GM12878 (cell line): ENCODE measurements around the gene POU2F3. TPM values are rescaled to one million over a fixed set of nuclear protein-coding genes. Genes with fewer than 3 reads are reported as not detected.

Source experiments
- ATAC-seq: fragments of 200-7000 bp; cut with Tn5 transposase; 3 replicates; pipeline ENCODE4 v1.9.1; 2020; ENCODE audit warnings: mild to moderate bottlenecking, moderate library complexity
- BruUV-seq: library from RNA; stranded (reverse); fragments of 400-500 nt; replicated peaks from 2 replicates; lab custom pipeline; 2021; lab: Mats Ljungman, UMichigan
- CTCF ChIA-PET: fragments of 300-600 bp; sonication (Branson Sonifier 250); formaldehyde crosslinking; extraction: SDS; loops from one replicate; lab custom pipeline; 2021; ENCODE audit warnings: inconsistent platforms; lab: Yijun Ruan, JAX
- POLR2A ChIA-PET: fragments of 350-600 bp; formaldehyde crosslinking; extraction: SDS; loops from one replicate; lab custom pipeline; 2021; ENCODE audit warnings: inconsistent platforms; lab: Charles Lee
- RAD21 ChIA-PET: fragments of 300-600 bp; sonication (Branson Sonifier 250); formaldehyde crosslinking; loops from one replicate; lab custom pipeline; 2023; ENCODE audit warnings: antibody characterized with exemption; ENCODE audit not compliant: unreplicated experiment; lab: Charles Lee
- SMC1A ChIA-PET: fragments of 300-600 bp; sonication (Branson Sonifier 250); formaldehyde crosslinking; loops from one replicate; lab custom pipeline; 2023; ENCODE audit not compliant: unreplicated experiment, uncharacterized antibody; lab: Charles Lee
- DNase-seq: peaks from one replicate; pipeline ENCODE4 v3.0.0-alpha.2; 2011; ENCODE audit warnings: low read depth, low spot score
- FAIRE-seq: peaks from 3 replicates; lab custom pipeline; 2011; peaks lifted over from hg19 to GRCh38; lab: Jason Lieb, UNC
- H2AFZ ChIP-seq: 2 replicates; pipeline ENCODE4 v1.6.0; 2011; ENCODE audit warnings: low read depth, low read length, control low read depth; ENCODE audit not compliant: control insufficient read depth
- H3K27ac ChIP-seq: 2 replicates; pipeline ENCODE4 v1.5.1; 2011; ENCODE audit warnings: control low read depth; ENCODE audit not compliant: control insufficient read depth, insufficient read depth
- H3K27me3 ChIP-seq, 2 experiments: replicated peaks in 1 of 2; 2 replicates each; pipeline versions ENCODE4 v1.6.0 to v1.6.1; 2011; ENCODE audit warnings: low read length in 1 of 2; ENCODE audit not compliant: control insufficient read depth in 2 of 2, insufficient read depth in 2 of 2
- H3K36me3 ChIP-seq, 2 experiments: 2 replicates each; pipeline ENCODE4 v1.5.1; 2011; ENCODE audit warnings: low read length in 1 of 2; ENCODE audit not compliant: control insufficient read depth in 2 of 2, insufficient read depth in 2 of 2
- H3K4me1 ChIP-seq: 2 replicates; pipeline ENCODE4 v1.6.1; 2011; ENCODE audit warnings: mild to moderate bottlenecking, low read length, moderate library complexity, mixed read lengths; ENCODE audit not compliant: control insufficient read depth, insufficient read depth
- H3K4me2 ChIP-seq: 2 replicates; pipeline ENCODE4 v1.6.0; 2011; ENCODE audit warnings: control low read depth; ENCODE audit not compliant: control insufficient read depth, insufficient read depth
- H3K4me3 ChIP-seq: fragments of 200-600 bp; sonication (generic); 2 replicates; pipeline ENCODE4 v1.5.1; 2016
- H3K79me2 ChIP-seq: 2 replicates; pipeline ENCODE4 v1.6.0; 2011; ENCODE audit warnings: low read length; ENCODE audit not compliant: control insufficient read depth, insufficient read depth
- H3K9ac ChIP-seq: 2 replicates; pipeline ENCODE4 v1.8.0; 2011; ENCODE audit warnings: low read length, control low read depth, mixed read lengths; ENCODE audit not compliant: control insufficient read depth, insufficient read depth
- H3K9me3 ChIP-seq: replicated peaks from 3 replicates; pipeline ENCODE4 v1.5.1; 2011; ENCODE audit warnings: mild to moderate bottlenecking, low read length; ENCODE audit not compliant: control insufficient read depth, insufficient read depth
- H4K20me1 ChIP-seq: 2 replicates; pipeline ENCODE4 v1.6.0; 2011; ENCODE audit not compliant: control insufficient read depth, insufficient read depth
- BHLHE40 ChIP-seq, 2 experiments: fragments of 450-650 bp in 1 of 2; IDR thresholded peaks; 2 replicates each; pipeline ENCODE4 v1.6.1; 2011 to 2017; ENCODE audit warnings: low read depth in 2 of 2, borderline replicate concordance in 1 of 2, improper control_type of control experiment in 1 of 2, low read length in 1 of 2, mild to moderate bottlenecking in 1 of 2
- CEBPZ ChIP-seq: fragments of 150-350 bp; IDR thresholded peaks from 2 replicates; pipeline ENCODE4 v1.6.1; 2016; ENCODE audit warnings: low read depth, low read length
- HDAC6 ChIP-seq: fragments of 200-600 bp; sonication (generic); IDR thresholded peaks from one replicate; pipeline ENCODE4 v1.8.0; 2017; ENCODE audit warnings: antibody characterized with exemption; ENCODE audit not compliant: unreplicated experiment
- MAX ChIP-seq: IDR thresholded peaks from 2 replicates; pipeline ENCODE4 v1.6.1; 2012; ENCODE audit warnings: low read depth, low read length, improper control_type of control experiment
- MEF2A ChIP-seq: IDR thresholded peaks from 2 replicates; pipeline ENCODE4 v1.6.1; 2011; ENCODE audit warnings: low read depth, mild to moderate bottlenecking, low read length, moderate library complexity; ENCODE audit not compliant: insufficient read depth
- NBN ChIP-seq: fragments of 450-650 bp; IDR thresholded peaks from 2 replicates; pipeline ENCODE4 v1.6.1; 2016
- NFXL1 ChIP-seq: fragments of 450-650 bp; IDR thresholded peaks from 2 replicates; pipeline ENCODE4 v1.6.1; 2017; ENCODE audit warnings: antibody characterized with exemption, mild to moderate bottlenecking, borderline replicate concordance
- PML ChIP-seq: IDR thresholded peaks from 2 replicates; pipeline ENCODE4 v1.6.1; 2012; ENCODE audit warnings: low read length, inconsistent platforms
- POLR2AphosphoS2 ChIP-seq: IDR thresholded peaks from 2 replicates; pipeline ENCODE4 v1.6.1; 2011; ENCODE audit warnings: low read depth, mild to moderate bottlenecking, low read length, improper control_type of control experiment, moderate library complexity
- RAD21 ChIP-seq: IDR thresholded peaks from 2 replicates; pipeline ENCODE4 v1.6.1; 2011; ENCODE audit warnings: mild to moderate bottlenecking, low read depth, low read length, moderate library complexity; ENCODE audit not compliant: insufficient read depth
- RAD51 ChIP-seq: fragments of 450-650 bp; IDR thresholded peaks from 2 replicates; pipeline ENCODE4 v1.6.1; 2016; ENCODE audit warnings: moderate library complexity, mild to moderate bottlenecking, inconsistent platforms
- RBBP5 ChIP-seq: fragments of 200-600 bp; sonication (generic); conservative IDR thresholded peaks from 2 replicates; pipeline ENCODE4 v1.6.1; 2016
- SMARCA5 ChIP-seq: fragments of 450-650 bp; IDR thresholded peaks from 2 replicates; pipeline ENCODE4 v1.6.1; 2017; ENCODE audit warnings: mild to moderate bottlenecking
- SUPT20H ChIP-seq: IDR thresholded peaks from 2 replicates; pipeline ENCODE4 v1.6.1; 2011; ENCODE audit warnings: low read depth, mild to moderate bottlenecking, low read length, moderate library complexity, borderline replicate concordance; ENCODE audit not compliant: control insufficient read depth
- SUZ12 ChIP-seq: fragments of 200-600 bp; sonication (generic); IDR thresholded peaks from one replicate; pipeline ENCODE4 v1.6.1; 2018; ENCODE audit warnings: antibody characterized with exemption, mild to moderate bottlenecking; ENCODE audit not compliant: unreplicated experiment
- USF2 ChIP-seq: IDR thresholded peaks from 2 replicates; pipeline ENCODE4 v1.6.1; 2011; ENCODE audit warnings: low read depth, low read length, improper control_type of control experiment, borderline replicate concordance
- ZBTB11 ChIP-seq: fragments of 450-650 bp; formaldehyde crosslinking; IDR thresholded peaks from 2 replicates; pipeline ENCODE4 v1.5.0; 2022; ENCODE audit warnings: mild to moderate bottlenecking, missing genetic modification characterization
- ZNF622 ChIP-seq: fragments of 450-650 bp; IDR thresholded peaks from 2 replicates; pipeline ENCODE4 v1.6.1; 2017; ENCODE audit warnings: mild to moderate bottlenecking, inconsistent platforms
- WGBS: methylation state at CpG from one replicate; pipeline ENCODE4 v1.1.6; 2016; ENCODE audit warnings: low lambda C conversion rate; ENCODE audit not compliant: insufficient replicate concordance, insufficient coverage; ENCODE audit errors: missing lambda C conversion rate; 5-methylcytosine and 5-hydroxymethylcytosine counted together
- in situ Hi-C: fragments of 300-500 bp; cut with MboI; formaldehyde crosslinking; loops from 9 replicates; pipeline ENCODE4 v1.14.3; 2018; ENCODE audit warnings: mixed read lengths
- intact Hi-C: fragments of 100-400 bp; cut with micrococcal nuclease; formaldehyde crosslinking; loops from one replicate; pipeline ENCODE4 v1.14.2; 2022; ENCODE audit not compliant: unreplicated experiment
- polyA plus RNA-seq, 11 experiments: library from polyadenylated mRNA; depleted of rRNA in 4 of 11; unstranded in 6 of 11; stranded (reverse) in 5 of 11; fragments of >200 nt; fragmentation: Nextera tagmentation in 4 of 11; fragmentation: Illumina TruSeq in 1 of 11; extraction: Ambion mirVana in 4 of 11; extraction: Trizol in 1 of 11; gene quantifications; 1 replicate in 1 of 11; 2 replicates in 10 of 11; pipeline versions ENCODE4 v1.2.1 to v1.2.3, GENCODE V29; 2011 to 2016; ENCODE audit warnings: inconsistent platforms in 2 of 11, missing spikeins in 2 of 11, low read depth in 1 of 11
- total RNA-seq, 4 experiments: library from RNA; depleted of rRNA in 3 of 4; stranded (reverse); fragments of >200 nt in 3 of 4; fragmentation: Illumina TruSeq in 1 of 4; extraction: Trizol in 1 of 4; gene quantifications; 2 replicates each; pipeline versions ENCODE4 v1.2.1 to v1.2.3, GENCODE V29; 2013 to 2021

The POU2F3 gene
- total and polyA plus RNA-seq, 10 of the 15 experiments (the other 5 are each of a cell fraction or from before 2014, with no cell fraction given) = 0.09 to 4.4 (median 0.33) TPM

- no peaks in the 10 kb centered on the region for H3K36me3 ChIP-seq
- CTCF ChIA-PET = interaction anchor here (0.7 to 18.4 kb wide), 4 partner anchors 13 to 79 kb away, joined by 3 to 783 read pairs (median 6); no protein-coding TSS in a partner anchor
- BruUV-seq = no TSS peak
- RAD21 ChIA-PET = interaction anchor here (0.7 kb wide), 1 partner anchor 11 kb away, joined by 3 read pairs; no protein-coding TSS in a partner anchor
- no peak overlapping the region for H3K4me2 ChIP-seq
- in situ Hi-C loops = no loop called here
- H3K27me3 ChIP-seq = no peaks in the 10 kb centered on the region
- 37% methylated on average over 8 of the region's 8 CpGs for WGBS
- no peak overlapping the region for H3K9ac ChIP-seq
- no peak overlapping the region for H3K27ac ChIP-seq
- H4K20me1 ChIP-seq = no peaks in the 10 kb centered on the region
- no peak overlapping the region for H3K4me3 ChIP-seq
- no peaks in the 10 kb centered on the region for H3K79me2 ChIP-seq
- no peaks in the 10 kb centered on the region for H3K9me3 ChIP-seq
- no peak for ATAC-seq
- FAIRE-seq = no peak
- SMC1A ChIA-PET = interaction anchor here (0.9 to 1.3 kb wide), 5 partner anchors 13 to 80 kb away, joined by 3 read pairs; no protein-coding TSS in a partner anchor
- no peak overlapping the region for H2AFZ ChIP-seq
- DNase-seq = no peak
- POLR2A ChIA-PET = no interaction called here
- intact Hi-C loops = loop anchor here (10.0 kb wide), 1 partner anchor 738 kb away; no protein-coding TSS in a partner anchor
- peaks cover 8% of the 10 kb centered on the region for H3K4me1 ChIP-seq
- TF ChIP-seq MAX (no peak), NBN (no peak), SUZ12 (no peak), RBBP5 (no peak), CEBPZ (no peak), ZNF622 (no peak), SMARCA5 (no peak), PML (no peak), USF2 (no peak), RAD51 (no peak), HDAC6 (no peak), ZBTB11 (no peak), BHLHE40 (IDR thresholded peaks at IDR 0.05; ENCODE audit: borderline replicate concordance in 1 of 2, low read depth in 2 of 2, low read length in 1 of 2) (no peak), RAD21 (no peak), POLR2AphosphoS2 (no peak), NFXL1 (no peak), MEF2A (no peak), SUPT20H (no peak)
Measured at GRCh38 chr11:120222916-120223315, 17.0 kb upstream of the POU2F3 start.
